ENCODE results near the gene HEXIM2. TPM values are rescaled to one million over a fixed set of nuclear protein-coding genes. Genes with fewer than 3 reads are reported as not detected.

HEXIM2 gene
- total and polyA plus RNA-seq, 2 of the 13 experiments (the other 11 are each of a cell fraction or from before 2014, with no cell fraction given): 27.1 to 32.4 TPM

GRCh38 chr17:45161288-45162024, at the start of gene HEXIM2 (continued):
- TF ChIP-seq ZNF710 (CRISPR knock-in tag; IDR thresholded peaks at IDR 0.05; ENCODE audit: borderline replicate concordance) (no peak), ZNF274 (CRISPR knock-in tag; IDR thresholded peaks at IDR 0.05) (0 out of 2 replicates have a peak, but pooled peaks have one; percentile 52), RORA (CRISPR knock-in tag; IDR thresholded peaks at IDR 0.05) (no peak), ZNF747 (CRISPR knock-in tag; IDR thresholded peaks at IDR 0.05; ENCODE audit: borderline replicate concordance) (no peak), ZNF235 (CRISPR knock-in tag; IDR thresholded peaks at IDR 0.05; ENCODE audit: borderline replicate concordance) (no peak; the same call in 1 of the 2 replicates), HOXA5 (CRISPR knock-in tag; IDR thresholded peaks at IDR 0.05) (peak; percentile 79; the same call in 1 of the 2 replicates), ZNF740 (CRISPR knock-in tag; IDR thresholded peaks at IDR 0.05) (peak; percentile 97), FOXA1 (IDR thresholded peaks at IDR 0.05) (peak; percentile 11; the same call in 1 of the 2 replicates), FOXA1 (CRISPR knock-in tag; IDR thresholded peaks at IDR 0.05) (peak; percentile 86), ZGPAT (CRISPR knock-in tag; IDR thresholded peaks at IDR 0.05) (peak; percentile 98), ZNF430 (CRISPR knock-in tag; IDR thresholded peaks at IDR 0.05) (no peak; the same call in none of the 2 replicates), ATM (IDR thresholded peaks at IDR 0.05; ENCODE audit: borderline replicate concordance) (no peak), KLF15 (CRISPR knock-in tag; IDR thresholded peaks at IDR 0.05; ENCODE audit: borderline replicate concordance) (no peak; the same call in 1 of the 2 replicates), MIXL1 (CRISPR knock-in tag; IDR thresholded peaks at IDR 0.05) (peak; percentile 97), MTA3 (CRISPR knock-in tag; IDR thresholded peaks at IDR 0.05) (no peak), NFE2L2 (IDR thresholded peaks at IDR 0.05; ENCODE audit: low read length) (no peak), ZNF580 (CRISPR knock-in tag; IDR thresholded peaks at IDR 0.05; ENCODE audit: borderline replicate concordance, low read depth) (peak; percentile 66), KLF6 (CRISPR knock-in tag; IDR thresholded peaks at IDR 0.05) (peak; percentile 89), GATAD2A (CRISPR knock-in tag; IDR thresholded peaks at IDR 0.05) (no peak; the same call in 1 of the 2 replicates), NR2F2 (IDR thresholded peaks at IDR 0.05; ENCODE audit: borderline replicate concordance, low read depth) (peak; percentile 13; the same call in 1 of the 2 replicates), MTA1 (CRISPR knock-in tag; IDR thresholded peaks at IDR 0.05; ENCODE audit: borderline replicate concordance) (peak; percentile 97), POLR2AphosphoS5 (IDR thresholded peaks at IDR 0.05; ENCODE audit: low read depth, low read length) (peak; percentile 95), ZNF501 (CRISPR knock-in tag; IDR thresholded peaks at IDR 0.05) (peak; percentile 96; the same call in 1 of the 2 replicates), UBTF (CRISPR knock-in tag; IDR thresholded peaks at IDR 0.05) (peak; percentile 96), FOXM1 (CRISPR knock-in tag; IDR thresholded peaks at IDR 0.05) (no peak), PHB2 (IDR thresholded peaks at IDR 0.05; ENCODE audit: partially characterized antibody) (no peak)
